Activated CD8-positive, alpha-beta T cell treated with anti-CD3 and anti-CD28 coated beads for 36 hours (primary cell): ENCODE measurements around the gene SLC25A47. TPM values are rescaled to one million over a fixed set of nuclear protein-coding genes. Genes with fewer than 3 reads are reported as not detected.
"Not testable (repeated sequence)": the region's sequence is repeated elsewhere in the genome, so short reads cannot be mapped to it uniquely, and the experiment has no call there.

Source experiments
- ATAC-seq: fragments of 200-7000 bp; cut with Tn5 transposase; one replicate; pipeline ENCODE4 v1.10.0; 2021; ENCODE audit warnings: mild to moderate bottlenecking, moderate library complexity
- CTCF ChIA-PET: fragments of 350-600 bp; sonication (Branson Sonifier 250); formaldehyde crosslinking; loops from one replicate; lab custom pipeline; 2021; ENCODE audit warnings: antibody characterized with exemption; lab: Charles Lee
- POLR2A ChIA-PET: fragments of 350-600 bp; sonication (Branson Sonifier 250); formaldehyde crosslinking; loops from one replicate; lab custom pipeline; 2021; ENCODE audit warnings: antibody characterized with exemption; lab: Charles Lee
- DNase-seq: peaks from one replicate; pipeline ENCODE4 v3.0.0-alpha.2; 2020
- H3K27ac Mint-ChIP-seq: one replicate; pipeline ENCODE4 v1.8.0; 2021; ENCODE audit warnings: mild to moderate bottlenecking, mixed read lengths
- H3K27me3 Mint-ChIP-seq: one replicate; pipeline ENCODE4 v1.8.0; 2021; ENCODE audit warnings: mixed read lengths
- H3K36me3 Mint-ChIP-seq: one replicate; pipeline ENCODE4 v1.8.0; 2021; ENCODE audit warnings: low read depth, mixed read lengths
- H3K4me1 Mint-ChIP-seq: one replicate; pipeline ENCODE4 v1.8.0; 2021; ENCODE audit warnings: low read depth, mixed read lengths
- H3K4me3 Mint-ChIP-seq: one replicate; pipeline ENCODE4 v1.8.0; 2021; ENCODE audit warnings: mild to moderate bottlenecking, moderate library complexity, mixed read lengths
- H3K9me3 Mint-ChIP-seq: one replicate; pipeline ENCODE4 v1.8.0; 2021; ENCODE audit warnings: mixed read lengths
- intact Hi-C: fragments of 100-400 bp; cut with micrococcal nuclease; formaldehyde crosslinking; loops from one replicate; pipeline ENCODE4 v1.10.0; 2022
- total RNA-seq, 2 experiments: library from RNA; stranded (reverse); gene quantifications; one replicate each; pipeline ENCODE4 v1.2.3, GENCODE V29; 2021
- TF ChIP-seq, protein P1 (sequence below): fragments of 200-600 bp; IDR thresholded peaks from one replicate; pipeline ENCODE4 v1.8.0; 2022; ENCODE audit warnings: antibody characterized with exemption, mild to moderate bottlenecking

The SLC25A47 gene
- total RNA-seq, 2 experiments from 2014 or later, result not detected

DNA sequence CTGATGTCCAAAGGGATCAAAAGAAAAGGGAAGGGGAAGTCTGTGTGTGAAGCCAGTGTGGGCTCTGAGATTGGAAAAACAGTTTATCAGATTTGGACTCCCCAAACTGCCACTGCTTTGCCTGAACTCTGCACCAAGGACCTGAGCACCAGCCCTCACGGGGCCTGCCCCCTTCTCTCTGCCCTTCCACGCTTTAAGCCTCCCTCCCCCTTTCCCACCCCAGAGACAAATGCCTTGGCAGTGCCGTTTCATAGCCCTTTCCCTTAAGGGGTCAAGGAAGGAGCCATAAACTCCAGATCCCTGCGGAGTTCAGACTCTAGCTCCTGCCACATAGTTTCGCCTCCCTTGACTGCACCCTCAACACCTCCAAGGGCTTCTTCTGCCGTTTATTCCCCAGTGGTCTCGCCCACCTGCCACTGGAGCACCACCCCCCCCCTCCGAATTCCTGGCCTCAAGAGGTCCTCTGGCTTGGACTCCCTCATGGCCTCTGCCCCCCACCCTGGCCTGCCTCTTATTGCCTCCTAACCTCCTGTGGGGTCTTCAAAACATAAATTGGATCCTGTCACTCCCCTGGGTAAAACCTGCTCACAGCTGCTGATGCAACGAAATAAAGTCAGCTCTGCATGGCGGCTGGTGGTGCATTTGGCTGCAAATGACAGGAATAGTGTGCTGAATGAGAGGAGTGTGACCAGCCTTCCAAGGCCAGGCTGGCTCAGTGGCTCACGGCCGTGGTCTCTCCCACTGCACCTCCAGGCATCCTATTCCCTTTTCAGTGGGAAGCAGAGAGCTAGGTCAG lies 35.7 kb upstream of the SLC25A47 start:
- Mint-ChIP-seq H3K4me3 (no peak overlapping the region), H3K4me1 (peaks cover 8% of the 10 kb centered on the region), H3K27me3 (no peaks in the 10 kb centered on the region), H3K9me3 (no peaks in the 10 kb centered on the region), H3K27ac (no peak overlapping the region), H3K36me3 (no peaks in the 10 kb centered on the region)
- ChIA-PET POLR2A (interaction anchor here (1.3 kb wide), 2 partner anchors 16 to 44 kb away, joined by 3 read pairs; no protein-coding TSS in a partner anchor), CTCF (interaction anchor here (0.8 to 1.8 kb wide), 5 partner anchors 7 to 88 kb away, joined by 3 to 13 read pairs (median 4); a partner anchor contains a TSS)
- TF ChIP-seq, protein P1, sequence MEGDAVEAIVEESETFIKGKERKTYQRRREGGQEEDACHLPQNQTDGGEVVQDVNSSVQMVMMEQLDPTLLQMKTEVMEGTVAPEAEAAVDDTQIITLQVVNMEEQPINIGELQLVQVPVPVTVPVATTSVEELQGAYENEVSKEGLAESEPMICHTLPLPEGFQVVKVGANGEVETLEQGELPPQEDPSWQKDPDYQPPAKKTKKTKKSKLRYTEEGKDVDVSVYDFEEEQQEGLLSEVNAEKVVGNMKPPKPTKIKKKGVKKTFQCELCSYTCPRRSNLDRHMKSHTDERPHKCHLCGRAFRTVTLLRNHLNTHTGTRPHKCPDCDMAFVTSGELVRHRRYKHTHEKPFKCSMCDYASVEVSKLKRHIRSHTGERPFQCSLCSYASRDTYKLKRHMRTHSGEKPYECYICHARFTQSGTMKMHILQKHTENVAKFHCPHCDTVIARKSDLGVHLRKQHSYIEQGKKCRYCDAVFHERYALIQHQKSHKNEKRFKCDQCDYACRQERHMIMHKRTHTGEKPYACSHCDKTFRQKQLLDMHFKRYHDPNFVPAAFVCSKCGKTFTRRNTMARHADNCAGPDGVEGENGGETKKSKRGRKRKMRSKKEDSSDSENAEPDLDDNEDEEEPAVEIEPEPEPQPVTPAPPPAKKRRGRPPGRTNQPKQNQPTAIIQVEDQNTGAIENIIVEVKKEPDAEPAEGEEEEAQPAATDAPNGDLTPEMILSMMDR, result no peak
- intact Hi-C loops, result no loop called here
- ATAC-seq (no peak), DNase-seq (no peak)

GRCh38 chr14:100287998-100288295 lies 35.2 kb upstream of the SLC25A47 start:
- not testable (repeated sequence) for H3K27ac Mint-ChIP-seq
- POLR2A ChIA-PET, result interaction anchor here (1.3 kb wide), 1 partner anchor 15 kb away, joined by 3 read pairs; no protein-coding TSS in a partner anchor

GRCh38 chr14:100288382-100289185 lies 34.6 kb upstream of the SLC25A47 start:
- TF ChIP-seq, protein P1, result no peak
- Mint-ChIP-seq H3K36me3 (no peaks in the 10 kb centered on the region), H3K4me3 (no peak overlapping the region), H3K27me3 (no peaks in the 10 kb centered on the region), H3K4me1 (peaks cover 8% of the 10 kb centered on the region), H3K9me3 (no peaks in the 10 kb centered on the region), H3K27ac (no peak overlapping the region)
- no peak for ATAC-seq
- intact Hi-C loops, result no loop called here
- ChIA-PET POLR2A (no interaction called here), CTCF (interaction anchor here (2.5 kb wide), 1 partner anchor 15 kb away, joined by 9 read pairs; no protein-coding TSS in a partner anchor)
- DNase-seq, result no peak

More at GRCh38 chr14:100287998-100288295, 35.2 kb upstream of the SLC25A47 start:
- H3K27me3 Mint-ChIP-seq, H3K4me1 Mint-ChIP-seq, H3K4me3 Mint-ChIP-seq, ATAC-seq, H3K9me3 Mint-ChIP-seq, DNase-seq, H3K36me3 Mint-ChIP-seq, intact Hi-C loops: not testable (repeated sequence)
- CTCF ChIA-PET, result interaction anchor here (0.8 to 1.1 kb wide), 2 partner anchors 9 to 87 kb away, joined by 3 to 5 read pairs; a partner anchor contains a TSS

DNA sequence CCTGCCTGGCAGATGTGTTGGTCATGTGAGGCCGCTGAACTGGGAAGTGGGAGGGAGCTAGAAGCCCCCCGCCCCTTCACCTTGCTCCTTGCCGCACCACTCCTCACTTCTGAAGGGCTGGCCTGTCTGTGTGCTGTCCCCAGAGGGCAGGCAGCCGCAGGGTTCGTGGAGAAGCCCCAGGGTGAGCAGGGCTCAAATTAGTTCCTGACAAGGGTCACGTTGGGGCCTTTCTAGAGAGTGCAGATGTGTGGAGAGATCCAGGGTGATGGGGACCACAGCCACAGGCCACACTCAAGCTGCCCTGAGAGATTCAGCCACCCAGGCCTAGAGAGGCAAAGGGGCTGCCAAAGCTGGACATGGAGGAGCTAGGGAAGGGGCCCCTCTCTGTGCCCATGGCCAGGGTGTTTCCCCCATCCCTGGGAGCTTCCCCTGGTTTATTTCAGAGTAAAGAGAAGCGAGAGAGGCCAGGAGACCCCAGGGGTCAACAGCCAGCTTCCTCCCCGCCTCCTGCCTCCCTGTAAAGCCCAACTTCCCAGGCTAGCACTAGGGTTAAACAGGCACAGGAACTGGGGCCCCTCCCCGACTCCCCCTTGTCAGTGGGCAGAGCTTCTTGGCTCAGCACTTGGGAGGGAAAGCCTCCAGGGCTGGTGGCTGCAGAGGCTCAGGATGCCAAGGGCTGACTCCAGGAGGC lies 33.1 kb upstream of the SLC25A47 start:
- Mint-ChIP-seq H3K36me3 (no peaks in the 10 kb centered on the region), H3K27ac (no peak overlapping the region), H3K27me3 (no peaks in the 10 kb centered on the region), H3K9me3 (no peaks in the 10 kb centered on the region), H3K4me3 (no peak overlapping the region), H3K4me1 (peaks cover 3% of the 10 kb centered on the region)
- ChIA-PET CTCF (interaction anchor here (1.1 to 2.5 kb wide), 3 partner anchors 14 to 85 kb away, joined by 3 to 9 read pairs (median 4); a partner anchor contains a TSS), POLR2A (interaction anchor here (1.2 kb wide), 1 partner anchor 30 kb away, joined by 3 read pairs; no protein-coding TSS in a partner anchor)
- intact Hi-C loops, result no loop called here
- DNase-seq, result no peak
- ATAC-seq, result no peak
- TF ChIP-seq, protein P1, result no peak
